Fibroblast of gingiva (primary cell): Measurements from ENCODE around the gene RBM28.
A peak's percentile ranks its signal among the peaks of the same experiment; 100 is the strongest.

ENCODE experiments used
- DNase-seq: peaks from one replicate; pipeline ENCODE4 v3.0.0-alpha.2; 2011; ENCODE audit warnings: low read depth

RBM28 gene, protein sequence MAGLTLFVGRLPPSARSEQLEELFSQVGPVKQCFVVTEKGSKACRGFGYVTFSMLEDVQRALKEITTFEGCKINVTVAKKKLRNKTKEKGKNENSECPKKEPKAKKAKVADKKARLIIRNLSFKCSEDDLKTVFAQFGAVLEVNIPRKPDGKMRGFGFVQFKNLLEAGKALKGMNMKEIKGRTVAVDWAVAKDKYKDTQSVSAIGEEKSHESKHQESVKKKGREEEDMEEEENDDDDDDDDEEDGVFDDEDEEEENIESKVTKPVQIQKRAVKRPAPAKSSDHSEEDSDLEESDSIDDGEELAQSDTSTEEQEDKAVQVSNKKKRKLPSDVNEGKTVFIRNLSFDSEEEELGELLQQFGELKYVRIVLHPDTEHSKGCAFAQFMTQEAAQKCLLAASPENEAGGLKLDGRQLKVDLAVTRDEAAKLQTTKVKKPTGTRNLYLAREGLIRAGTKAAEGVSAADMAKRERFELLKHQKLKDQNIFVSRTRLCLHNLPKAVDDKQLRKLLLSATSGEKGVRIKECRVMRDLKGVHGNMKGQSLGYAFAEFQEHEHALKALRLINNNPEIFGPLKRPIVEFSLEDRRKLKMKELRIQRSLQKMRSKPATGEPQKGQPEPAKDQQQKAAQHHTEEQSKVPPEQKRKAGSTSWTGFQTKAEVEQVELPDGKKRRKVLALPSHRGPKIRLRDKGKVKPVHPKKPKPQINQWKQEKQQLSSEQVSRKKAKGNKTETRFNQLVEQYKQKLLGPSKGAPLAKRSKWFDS

DNA sequence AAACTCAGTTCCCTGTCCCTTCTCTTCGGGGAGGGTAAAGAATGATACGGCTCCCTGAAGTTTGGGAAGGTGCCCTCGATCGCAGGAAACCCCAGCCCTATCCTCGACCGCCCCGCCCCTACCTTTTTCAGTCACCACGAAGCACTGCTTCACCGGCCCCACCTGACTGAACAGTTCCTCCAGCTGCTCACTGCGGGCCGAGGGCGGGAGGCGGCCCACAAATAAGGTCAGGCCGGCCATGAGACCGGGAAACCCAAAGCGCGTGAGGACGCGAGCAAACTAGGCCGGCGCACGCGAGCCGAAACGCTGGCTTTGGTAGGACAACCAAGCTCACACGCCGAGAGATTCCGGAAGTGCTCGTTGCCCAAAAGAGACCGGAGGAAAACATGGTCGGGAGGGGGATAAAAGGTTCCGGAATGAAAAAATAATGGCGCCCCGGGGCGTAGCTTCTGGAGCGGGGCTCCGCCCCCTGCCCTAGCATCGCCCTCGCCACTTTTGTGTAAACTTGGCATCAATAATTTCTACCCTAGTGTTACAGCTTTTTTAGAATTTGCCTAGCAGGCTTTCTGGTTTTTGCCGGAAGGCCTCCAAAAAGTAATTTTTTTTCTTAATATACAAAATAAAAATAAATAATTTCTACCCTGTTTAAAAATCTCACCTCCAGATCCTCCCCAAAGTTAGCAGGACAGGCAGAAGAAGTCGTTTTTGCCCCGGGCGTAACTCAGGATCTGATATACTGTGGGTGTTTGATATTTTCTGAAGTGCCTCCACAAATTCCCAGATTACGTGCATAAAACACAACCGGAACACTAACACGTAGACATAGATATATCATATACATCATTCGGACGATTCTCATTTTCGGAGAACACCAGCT lies at the start of gene RBM28:
Gene RBM28, minus strand, starts transcription at position 355 of the 877 bp plus-strand sequence. Its CDS starts 115 bp downstream, at position 240.
- peak; percentile 88 for DNase-seq

DNA sequence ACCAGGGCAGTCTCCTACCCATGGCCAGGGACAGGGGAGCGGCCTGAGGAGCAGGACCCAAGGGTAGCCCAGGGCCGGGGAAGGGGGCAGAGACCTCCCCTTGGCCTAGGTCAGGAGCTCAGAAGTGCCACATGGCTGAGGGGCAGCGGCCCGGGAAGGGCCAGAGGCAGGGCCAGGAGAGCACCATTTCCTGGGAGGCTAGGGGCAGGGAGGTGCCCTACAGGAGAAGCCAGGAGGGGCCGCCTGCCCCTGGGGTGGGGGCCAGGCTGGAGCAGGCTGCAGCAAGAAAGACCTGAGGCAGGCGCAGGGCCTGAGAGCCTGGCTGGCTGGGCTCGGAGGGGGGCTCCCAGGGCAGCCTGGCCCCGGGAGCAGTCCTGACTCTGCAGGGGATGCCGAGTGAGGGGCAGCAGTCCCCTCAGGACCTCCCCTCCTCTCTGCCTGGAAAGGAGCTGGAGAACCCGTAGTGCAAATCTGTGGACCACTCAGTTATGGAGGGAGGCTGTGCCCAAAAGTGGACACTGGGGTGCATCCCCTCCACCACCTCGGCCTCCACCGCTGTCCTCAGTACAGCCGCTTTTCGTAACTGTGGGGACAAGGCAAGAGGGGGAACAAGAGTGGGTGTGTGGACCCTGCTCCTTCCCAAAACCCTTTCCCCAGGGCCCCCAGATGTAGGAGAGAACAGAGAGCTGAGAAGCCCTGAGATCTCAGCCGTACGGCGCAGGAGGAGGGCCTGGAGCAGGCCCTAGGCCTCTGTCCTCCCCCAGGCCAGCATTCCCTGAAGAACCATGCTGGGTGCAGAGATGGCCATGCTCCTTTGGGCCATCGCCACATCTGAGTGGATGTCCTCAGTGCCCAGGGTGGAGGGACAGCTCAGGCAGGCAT lies 49.0 kb upstream of the RBM28 start:
- DNase-seq: no peak

DNA sequence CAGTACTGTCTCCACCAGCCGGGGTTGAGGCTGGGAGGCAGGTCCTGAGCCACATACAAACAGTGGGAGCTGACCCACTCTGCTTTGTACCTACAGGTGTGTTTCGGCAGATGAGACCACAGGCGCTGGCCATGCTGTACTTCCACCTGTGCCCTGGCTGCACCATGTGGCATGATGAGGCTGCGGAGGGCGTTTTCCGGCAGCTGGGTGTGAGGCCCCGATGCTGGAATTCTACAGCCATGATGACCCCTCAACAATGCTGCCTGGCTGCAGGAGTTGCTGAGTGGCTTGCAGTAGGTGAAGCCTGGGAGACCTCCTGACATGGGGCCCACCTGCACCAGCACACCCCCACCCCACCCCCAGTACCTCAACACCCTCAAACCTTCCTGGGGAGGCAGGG lies 48.1 kb upstream of the RBM28 start:
- no peak for DNase-seq

DNA sequence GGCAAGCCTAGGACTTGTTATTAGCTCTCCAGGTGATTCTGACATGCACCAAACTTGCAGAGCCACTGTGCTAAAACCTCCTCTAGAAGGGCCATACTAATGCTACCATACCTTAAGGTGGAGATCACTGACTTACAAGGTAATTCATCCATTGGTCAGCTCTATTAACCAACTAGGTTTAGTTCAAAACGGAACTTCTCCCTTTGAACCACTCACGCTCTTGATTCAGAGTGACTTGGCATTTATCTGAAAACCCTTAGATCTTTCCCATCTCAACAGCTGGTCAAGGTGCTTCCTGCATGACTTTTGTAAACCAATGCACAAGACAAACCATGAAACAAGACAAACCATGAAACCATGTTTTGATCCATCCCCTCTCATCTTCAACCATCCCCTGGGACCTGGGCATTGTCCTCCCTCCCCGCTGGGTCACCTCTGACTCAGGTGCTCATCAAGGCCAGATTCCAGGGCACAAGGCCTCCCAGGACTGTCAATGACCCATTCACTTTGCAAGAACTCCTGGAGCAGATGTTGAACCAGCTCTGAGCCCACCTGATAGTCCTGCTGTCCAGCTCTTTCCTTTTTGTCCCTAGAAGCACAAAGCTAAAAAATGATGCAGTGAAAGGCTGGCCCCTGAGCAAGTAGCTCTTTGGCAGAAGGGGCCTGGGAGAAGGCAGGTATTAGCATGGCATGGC lies 47.3 kb upstream of the RBM28 start:
- DNase-seq: no peak

DNA sequence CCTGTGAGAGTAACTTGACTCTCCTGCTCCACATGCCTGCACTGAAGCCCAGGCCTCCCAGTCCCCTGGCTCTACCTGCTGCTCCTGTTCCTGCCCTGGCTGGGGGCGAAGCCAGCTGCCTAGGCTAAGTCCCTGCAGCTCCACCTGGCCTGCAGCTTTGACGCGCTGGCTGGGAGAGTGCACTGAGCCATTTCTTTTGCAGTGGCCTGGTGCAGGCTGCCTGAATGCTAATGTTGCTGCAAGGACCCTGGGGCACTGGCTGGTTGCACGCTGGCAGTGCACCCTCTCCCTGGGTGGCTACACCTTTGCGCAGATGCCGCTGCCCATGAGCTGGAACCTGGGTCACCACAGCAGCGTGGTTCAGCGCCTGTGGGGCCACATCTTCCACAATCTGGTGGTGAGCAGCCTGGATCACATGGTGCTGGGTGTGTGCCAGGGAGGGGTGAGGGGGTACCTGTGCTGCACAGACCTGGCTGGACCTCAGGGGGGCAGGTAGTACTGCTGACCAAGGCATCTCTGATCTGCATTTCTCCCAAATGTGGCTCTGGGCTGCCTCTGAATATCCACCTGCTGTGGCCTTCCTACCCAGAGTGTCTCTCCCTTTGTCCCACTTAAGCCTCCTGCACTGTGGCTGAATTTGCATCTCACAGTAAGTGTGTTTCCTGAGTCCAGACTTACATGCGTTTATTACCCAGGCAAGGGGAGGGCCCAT lies 46.1 kb upstream of the RBM28 start:
- DNase-seq: no peak

DNA sequence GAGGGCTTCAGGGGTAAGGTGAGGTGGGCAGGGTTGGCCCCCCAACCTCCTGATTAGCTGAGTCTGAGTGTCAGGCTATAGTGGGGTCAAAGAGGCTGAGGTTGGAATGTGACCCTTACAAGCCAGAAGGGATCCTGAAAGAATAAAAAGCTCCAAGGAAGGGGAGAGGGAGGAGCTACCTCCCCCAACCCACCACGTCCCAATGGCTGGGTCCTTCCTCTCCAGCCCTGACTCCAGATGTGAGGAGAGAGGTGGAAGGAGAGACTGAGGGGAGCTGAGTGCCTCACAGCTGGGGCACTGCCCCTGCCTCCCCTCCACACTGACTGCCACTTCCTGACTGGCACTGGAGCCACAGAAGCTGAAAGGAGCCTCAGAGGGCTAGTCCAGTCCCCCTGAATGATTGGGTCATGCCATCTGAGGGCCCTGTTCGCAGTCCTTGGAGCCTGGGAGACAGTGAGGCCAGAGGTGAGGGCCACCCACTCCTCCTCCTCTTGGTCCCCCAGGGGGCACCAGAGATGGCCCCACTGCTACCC lies 45.4 kb upstream of the RBM28 start:
- DNase-seq: no peak

DNA sequence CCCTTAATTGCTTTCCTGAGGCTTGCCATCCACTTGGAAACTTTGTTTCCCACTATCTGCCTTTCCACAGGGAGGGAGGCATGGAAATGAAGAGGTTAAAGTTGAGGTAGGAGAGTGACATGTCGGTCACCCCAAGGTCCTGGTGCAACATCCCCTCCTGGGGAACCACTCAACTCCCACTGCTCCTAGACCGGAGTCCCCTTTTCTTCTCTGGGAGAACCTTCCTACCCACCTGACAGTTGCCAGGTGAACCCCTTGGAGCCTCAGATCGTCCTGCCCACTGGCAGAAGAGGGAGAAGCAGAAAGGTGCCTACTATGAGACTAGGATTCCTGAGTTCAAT lies 44.4 kb upstream of the RBM28 start:
- DNase-seq: no peak

DNA sequence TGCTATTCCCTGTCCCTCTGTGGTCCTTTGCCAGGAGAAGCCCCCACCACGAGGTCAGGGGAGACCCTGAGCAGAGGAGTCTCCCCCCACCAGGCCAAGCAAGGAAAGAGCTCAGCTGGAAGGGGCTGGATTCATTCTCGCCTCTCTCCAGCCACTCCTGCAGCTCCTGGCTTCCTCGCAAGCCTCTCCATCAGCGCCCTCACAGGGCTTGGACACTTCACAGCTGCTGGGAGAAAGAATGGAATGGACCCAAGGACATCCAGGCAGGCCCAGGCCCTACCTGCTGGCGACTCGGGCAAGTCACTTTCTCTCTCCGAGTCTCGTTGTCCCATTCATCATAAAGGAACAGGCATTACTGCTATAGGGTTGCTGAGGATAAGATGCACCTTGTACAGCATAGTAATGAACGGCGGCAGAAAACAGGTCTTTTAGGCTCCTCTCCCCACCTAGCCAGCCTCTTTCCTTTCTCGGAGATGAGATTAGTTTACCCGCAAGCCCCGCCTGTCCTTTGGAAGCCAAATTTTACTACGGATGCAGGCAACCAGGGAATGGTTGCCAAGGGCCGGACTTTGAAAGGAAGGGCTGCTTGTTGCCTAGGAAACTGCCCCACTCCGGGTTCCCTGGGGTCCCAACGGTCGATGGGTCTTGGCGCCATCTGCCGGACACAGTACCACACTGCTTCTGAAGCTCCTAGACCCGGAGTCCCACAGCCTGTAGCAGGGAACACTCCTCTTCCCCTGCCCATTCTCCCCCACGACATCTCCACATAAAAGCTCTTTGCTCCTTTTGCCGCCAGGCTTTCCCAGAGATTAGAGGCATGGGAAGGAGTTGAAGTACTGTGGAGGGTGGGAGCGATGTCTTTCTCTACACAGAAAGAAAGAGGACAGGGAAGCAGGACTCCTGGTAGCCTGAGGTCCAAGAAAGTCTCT lies 43.8 kb upstream of the RBM28 start:
- peak; percentile 79 for DNase-seq

DNA sequence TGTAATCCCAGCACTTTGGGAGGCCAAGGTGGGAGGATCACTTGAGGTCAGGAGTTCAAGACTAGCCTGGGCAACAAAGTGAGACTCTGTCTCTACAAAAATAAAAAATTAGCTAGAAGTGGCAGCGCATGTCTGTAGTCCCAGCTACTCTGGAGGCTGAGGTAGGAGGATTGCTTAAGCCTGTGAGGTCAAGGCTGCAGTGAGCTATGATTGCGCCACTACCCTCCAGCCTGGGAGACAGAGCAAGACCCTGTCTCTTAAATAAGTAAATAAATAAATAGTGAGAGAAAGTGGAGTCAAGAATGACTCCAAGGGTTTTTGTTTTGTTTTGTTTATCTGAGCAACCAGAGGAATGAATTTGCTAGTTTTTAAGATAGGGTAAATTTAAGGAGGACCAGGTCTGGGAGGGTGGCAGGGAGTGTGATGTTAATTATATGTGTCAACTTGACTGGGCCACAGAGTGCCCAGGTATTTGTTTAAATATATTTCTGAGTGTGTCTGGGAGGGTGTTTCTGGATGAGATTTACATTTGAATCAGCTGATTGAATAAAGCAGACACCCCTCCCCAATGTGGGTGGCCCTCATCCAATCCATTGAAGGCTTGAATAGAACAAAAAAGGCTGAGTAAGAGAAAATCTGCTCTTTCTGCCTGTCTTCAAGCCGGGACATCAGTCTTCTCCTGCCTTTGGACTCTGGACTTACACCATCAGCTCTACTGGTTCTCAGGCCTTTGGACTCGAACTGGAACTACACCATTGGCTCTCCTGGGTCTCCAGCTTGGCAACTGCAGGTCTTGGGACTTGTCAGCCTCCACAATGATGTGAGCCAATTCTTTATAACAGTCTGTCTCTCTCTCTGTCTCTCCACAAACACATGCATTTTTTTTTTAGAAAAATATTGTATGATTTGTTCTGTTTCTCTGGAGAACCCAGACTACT lies 42.5 kb upstream of the RBM28 start:
- DNase-seq: no peak

DNA sequence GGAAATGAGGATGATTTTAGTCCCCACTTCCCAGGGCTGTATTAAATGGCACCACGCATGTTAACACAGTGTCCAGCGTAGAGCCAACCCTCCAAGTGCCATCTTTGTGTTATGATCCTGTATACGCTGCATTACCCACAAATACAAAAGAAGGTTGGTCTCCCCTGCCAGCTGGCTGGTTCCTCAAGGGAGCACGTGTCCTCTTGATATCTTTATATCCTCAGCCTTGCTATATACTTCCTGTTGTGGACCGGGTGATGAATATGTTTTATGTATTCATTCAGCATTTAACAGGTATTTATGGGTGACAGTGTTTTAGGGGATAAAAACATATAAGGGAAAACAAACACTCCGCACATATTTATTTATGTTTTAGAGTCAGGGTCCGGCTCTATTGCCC lies 41.0 kb upstream of the RBM28 start:
- DNase-seq: no peak

DNA sequence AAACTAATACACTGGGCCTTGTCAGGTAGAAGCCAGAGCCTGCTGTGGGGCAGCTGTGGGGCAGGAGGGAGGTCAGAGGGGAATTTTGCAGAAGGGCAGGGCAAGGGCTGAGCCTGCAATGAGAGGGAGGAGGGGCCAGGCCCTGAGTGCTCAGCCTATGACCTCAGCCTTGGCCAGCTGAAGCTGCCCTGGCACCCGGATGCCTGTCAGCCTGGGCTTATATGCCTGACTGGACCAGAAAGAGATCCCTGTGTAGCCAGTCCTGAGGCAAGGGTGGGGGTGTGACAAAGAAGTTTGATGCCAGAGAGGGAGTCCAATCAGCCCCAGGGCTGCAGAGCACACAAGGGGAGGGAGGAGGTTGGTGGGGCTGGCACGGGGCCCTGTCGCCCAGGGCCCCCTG lies 40.1 kb upstream of the RBM28 start:
- DNase-seq: no peak

DNA sequence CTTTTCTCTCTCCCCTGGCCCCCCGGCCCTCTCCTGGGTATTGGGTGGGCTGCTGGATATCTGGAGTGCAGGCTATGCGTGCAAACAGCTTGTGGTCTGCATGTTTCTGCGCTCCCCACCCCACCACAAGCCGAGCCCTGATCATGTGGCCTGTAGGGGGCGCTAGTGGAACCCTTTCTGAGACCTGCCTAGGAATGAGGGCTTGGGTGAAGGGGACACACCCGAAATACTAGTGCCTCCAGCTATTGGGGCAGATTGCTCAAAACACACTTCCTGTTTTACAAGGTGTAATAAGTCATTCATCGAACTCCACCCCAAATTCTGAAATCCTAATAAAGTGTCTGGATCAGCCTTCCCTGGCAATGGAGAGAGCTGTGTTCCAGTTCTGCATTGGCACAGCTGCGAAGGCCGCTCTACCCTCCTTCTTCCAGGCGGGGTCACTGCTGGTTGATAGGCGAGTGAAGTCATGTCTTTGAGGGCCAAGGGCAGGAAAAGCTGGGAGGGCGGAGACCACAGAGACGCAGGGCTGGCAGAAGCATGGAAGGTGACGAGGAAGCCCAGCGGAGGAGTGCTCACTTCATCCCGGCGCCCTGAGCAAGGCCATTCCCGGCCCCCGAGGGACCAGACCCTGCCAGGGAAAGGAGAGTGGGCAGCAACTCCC lies 37.6 kb upstream of the RBM28 start:
- DNase-seq: no peak

DNA sequence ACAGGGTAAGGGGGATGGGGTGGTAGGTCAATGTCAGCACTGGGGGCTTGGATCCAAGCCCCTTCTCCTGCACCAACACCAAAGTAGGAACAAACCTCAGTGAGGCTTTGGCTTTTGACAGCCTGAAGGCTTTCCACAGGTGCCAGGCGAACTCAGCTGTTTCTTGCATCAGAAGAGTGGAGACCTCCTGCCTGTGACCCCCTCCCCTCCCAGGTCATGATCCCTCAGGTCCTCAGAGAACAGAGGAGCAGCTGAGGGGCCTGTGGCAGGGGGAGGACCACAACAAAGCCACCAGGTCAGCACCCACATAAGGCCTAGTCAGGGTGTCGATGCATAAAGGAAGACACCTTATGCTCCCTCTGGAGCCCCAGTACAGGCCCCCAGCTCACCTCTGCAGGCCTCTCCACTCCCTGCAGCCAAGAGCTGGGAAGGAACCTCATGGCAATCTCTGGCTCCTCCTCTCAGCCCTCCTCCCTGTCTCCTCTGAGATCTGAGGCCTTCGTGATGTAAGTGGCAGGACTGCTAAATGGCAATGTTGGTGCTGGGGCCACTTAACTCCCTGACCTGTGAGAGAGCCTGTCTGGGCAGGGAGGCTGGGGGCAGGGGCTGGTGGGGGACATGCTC lies 36.9 kb upstream of the RBM28 start:
- DNase-seq: no peak

DNA sequence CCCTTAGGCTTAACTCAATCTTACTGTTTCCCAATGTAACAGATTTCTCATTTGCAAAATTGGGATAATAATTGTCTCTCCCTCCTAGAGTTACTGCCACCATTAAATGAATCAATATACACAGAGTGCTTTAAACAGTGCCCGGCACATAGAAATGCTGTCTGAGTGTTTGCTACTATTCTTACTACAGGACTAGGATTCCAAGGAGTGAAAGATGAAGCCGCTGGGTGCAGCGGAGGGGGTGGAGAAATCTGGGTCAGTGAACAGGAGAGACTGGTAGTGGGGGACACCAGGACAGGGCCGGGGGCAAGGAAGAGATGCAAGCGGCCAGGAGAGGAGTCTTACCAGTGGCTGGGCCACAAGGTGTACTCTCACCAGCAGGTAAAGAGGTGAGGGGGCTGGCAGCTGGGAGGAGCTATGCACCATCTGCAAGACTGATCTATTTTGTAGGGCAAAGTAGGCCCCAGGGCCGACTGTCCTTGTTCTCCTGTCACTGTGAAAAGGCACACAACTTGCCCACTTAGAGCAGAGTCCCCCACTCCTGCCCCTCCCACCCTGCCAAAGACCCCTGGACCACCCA lies 36.3 kb upstream of the RBM28 start:
- DNase-seq: no peak

DNA sequence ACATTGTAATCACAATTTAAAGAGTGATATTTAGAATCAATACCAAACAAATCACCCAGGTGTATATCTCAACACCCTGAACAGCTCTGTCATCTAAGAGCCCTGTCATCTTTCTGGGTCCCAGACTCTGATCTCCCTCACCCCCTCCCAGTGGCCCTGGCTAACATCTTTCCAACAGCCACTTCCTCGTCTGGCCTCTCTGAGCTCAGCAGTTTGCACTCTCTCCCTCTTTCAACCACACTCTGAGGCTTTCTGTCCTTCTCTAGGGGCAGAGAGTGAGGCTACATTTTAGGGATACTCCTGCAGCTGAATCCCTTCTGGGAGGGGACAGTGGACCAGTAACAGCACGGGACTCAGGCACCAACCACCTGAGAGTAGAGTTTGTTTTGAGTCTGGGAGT lies 34.9 kb upstream of the RBM28 start:
- no peak for DNase-seq

DNA sequence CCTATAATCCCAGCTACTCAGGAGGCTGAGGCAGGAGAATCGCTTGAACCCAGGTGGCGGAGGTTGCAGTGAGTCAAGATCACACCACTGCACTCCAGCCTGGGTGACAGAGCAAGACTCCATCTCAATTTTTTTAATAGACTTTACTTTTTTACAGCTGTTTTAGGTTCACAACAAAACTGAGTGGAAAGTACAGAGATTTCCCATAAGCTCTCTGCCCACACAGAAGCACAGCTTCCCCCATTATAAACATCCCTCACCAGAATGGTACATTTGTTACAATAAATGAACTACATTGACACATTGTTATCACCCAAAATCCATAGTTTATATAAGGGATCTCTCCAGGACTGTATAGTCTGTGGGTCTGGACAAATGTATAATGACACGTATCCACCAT lies 32.4 kb upstream of the RBM28 start:
- no peak for DNase-seq
